PC-9 (cell line): ENCODE data around the gene MTPN. TPM values are rescaled to one million over a fixed set of nuclear protein-coding genes. Genes with fewer than 3 reads are reported as not detected.

Experiments used
- BruUV-seq: library from RNA; stranded (reverse); fragments of 400-500 nt; replicated peaks from 2 replicates; lab custom pipeline; 2021; lab: Mats Ljungman, UMichigan
- CTCF ChIA-PET: fragments of 300-600 bp; sonication (Branson Sonifier 250); formaldehyde crosslinking; loops from one replicate; lab custom pipeline; 2022; ENCODE audit warnings: antibody characterized with exemption; lab: Charles Lee
- POLR2A ChIA-PET: fragments of 300-600 bp; sonication (Branson Sonifier 250); formaldehyde crosslinking; loops from one replicate; lab custom pipeline; 2022; ENCODE audit warnings: antibody characterized with exemption; ENCODE audit not compliant: unreplicated experiment; lab: Charles Lee
- DNase-seq, 2 experiments: peaks; one replicate each; pipeline versions ENCODE4 v3.0.0 to v3.0.0-alpha.2; 2015 to 2022; ENCODE audit warnings: mixed read lengths in 1 of 2
- H2AFZ ChIP-seq: fragments of 200-600 bp; sonication (generic); 2 replicates; pipeline ENCODE4 v1.8.1; 2017; ENCODE audit warnings: antibody characterized with exemption
- H3F3A ChIP-seq: fragments of 200-600 bp; sonication (generic); 2 replicates; pipeline ENCODE4 v1.8.1; 2017; ENCODE audit warnings: antibody characterized with exemption, mild to moderate bottlenecking, low read depth; ENCODE audit not compliant: insufficient read depth
- H3K27ac ChIP-seq: fragments of 200-600 bp; sonication (generic); 2 replicates; pipeline ENCODE4 v1.6.1; 2016; ENCODE audit warnings: mixed run types
- H3K27me3 ChIP-seq: fragments of 200-600 bp; sonication (generic); 2 replicates; pipeline ENCODE4 v1.6.1; 2016; ENCODE audit warnings: low read depth, mixed run types; ENCODE audit not compliant: insufficient read depth
- H3K36me3 ChIP-seq: fragments of 200-600 bp; sonication (generic); 2 replicates; pipeline ENCODE4 v1.6.1; 2016; ENCODE audit warnings: low read depth, mixed run types
- H3K4me1 ChIP-seq: fragments of 200-600 bp; sonication (generic); replicated peaks from 2 replicates; pipeline ENCODE4 v1.6.1; 2016; ENCODE audit warnings: mixed run types; ENCODE audit not compliant: insufficient read depth
- H3K4me2 ChIP-seq: fragments of 200-600 bp; sonication (generic); 2 replicates; pipeline ENCODE4 v1.6.1; 2017; ENCODE audit warnings: mixed run types
- H3K4me3 ChIP-seq: fragments of 200-600 bp; sonication (generic); 2 replicates; pipeline ENCODE4 v1.6.1; 2016; ENCODE audit warnings: mixed run types
- H3K79me2 ChIP-seq: fragments of 200-600 bp; sonication (generic); 2 replicates; pipeline ENCODE4 v1.6.1; 2017; ENCODE audit warnings: low read depth, mixed run types
- H3K9me2 ChIP-seq: fragments of 200-600 bp; sonication (generic); 2 replicates; pipeline ENCODE4 v1.8.1; 2017; ENCODE audit warnings: mild to moderate bottlenecking; ENCODE audit not compliant: insufficient read depth
- H3K9me3 ChIP-seq: fragments of 200-600 bp; sonication (generic); 2 replicates; pipeline ENCODE4 v1.8.1; 2016; ENCODE audit warnings: low read depth; ENCODE audit not compliant: insufficient read depth
- H4K20me1 ChIP-seq: fragments of 200-600 bp; sonication (generic); 2 replicates; pipeline ENCODE4 v1.8.1; 2017; ENCODE audit not compliant: insufficient read depth
- EZH2 ChIP-seq: fragments of 200-600 bp; sonication (generic); IDR thresholded peaks from 2 replicates; pipeline ENCODE4 v1.8.0; 2017; ENCODE audit warnings: antibody characterized with exemption, low read depth
- intact Hi-C: fragments of 100-400 bp; cut with micrococcal nuclease; formaldehyde crosslinking; loops from one replicate; pipeline ENCODE4 v1.10.0; 2022; ENCODE audit not compliant: unreplicated experiment
- total RNA-seq: library from RNA; stranded (reverse); gene quantifications from 2 replicates; pipeline ENCODE4 v1.2.3, GENCODE V29; 2021
- TF ChIP-seq, protein P1 (sequence below): fragments of 200-600 bp; sonication (generic); conservative IDR thresholded peaks from 2 replicates; pipeline ENCODE4 v1.6.1; 2017; ENCODE audit warnings: mixed run types, antibody characterized with exemption, mild to moderate bottlenecking, moderate library complexity

Gene MTPN
- total RNA-seq, 1 experiment from 2014 or later: 212 TPM

DNA sequence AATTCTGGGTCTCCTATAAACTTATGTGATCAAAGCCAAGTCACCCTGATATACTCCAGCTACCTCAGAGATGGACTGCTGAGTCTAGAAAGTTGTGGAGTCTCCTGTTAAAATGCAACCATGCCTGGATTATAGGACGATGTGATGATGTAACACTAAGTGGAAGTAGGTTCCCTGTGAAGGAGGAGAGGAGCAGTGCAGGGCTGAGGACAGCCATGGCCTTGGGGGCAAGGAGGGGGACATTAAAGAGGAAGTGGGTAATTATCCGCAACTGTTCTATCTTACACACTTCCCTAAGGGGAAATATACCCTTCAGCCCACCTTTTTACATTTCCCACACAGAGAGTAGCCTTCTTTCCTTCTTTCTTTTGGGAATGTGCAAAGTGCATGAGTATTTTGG is 63.8 kb downstream of the MTPN start:
- Histone ChIP-seq H3K4me1 (peaks cover 7% of the 10 kb centered on the region; the same call in 1 of the 2 replicates), H3K27me3 (no peaks in the 10 kb centered on the region), H4K20me1 (no peaks in the 10 kb centered on the region), H2AFZ (no peak overlapping the region), H3K79me2 (no peaks in the 10 kb centered on the region), H3K9me2 (no peaks in the 10 kb centered on the region), H3F3A (no peaks in the 10 kb centered on the region), H3K36me3 (no peaks in the 10 kb centered on the region), H3K27ac (no peak overlapping the region), H3K9me3 (no peaks in the 10 kb centered on the region), H3K4me2 (no peak overlapping the region), H3K4me3 (no peak overlapping the region)
- no TSS peak for BruUV-seq
- ChIA-PET POLR2A (no interaction called here), CTCF (no interaction called here)
- intact Hi-C loops: no loop called here
- DNase-seq: no peak
- TF ChIP-seq EZH2: no peak
- TF ChIP-seq, protein P1, sequence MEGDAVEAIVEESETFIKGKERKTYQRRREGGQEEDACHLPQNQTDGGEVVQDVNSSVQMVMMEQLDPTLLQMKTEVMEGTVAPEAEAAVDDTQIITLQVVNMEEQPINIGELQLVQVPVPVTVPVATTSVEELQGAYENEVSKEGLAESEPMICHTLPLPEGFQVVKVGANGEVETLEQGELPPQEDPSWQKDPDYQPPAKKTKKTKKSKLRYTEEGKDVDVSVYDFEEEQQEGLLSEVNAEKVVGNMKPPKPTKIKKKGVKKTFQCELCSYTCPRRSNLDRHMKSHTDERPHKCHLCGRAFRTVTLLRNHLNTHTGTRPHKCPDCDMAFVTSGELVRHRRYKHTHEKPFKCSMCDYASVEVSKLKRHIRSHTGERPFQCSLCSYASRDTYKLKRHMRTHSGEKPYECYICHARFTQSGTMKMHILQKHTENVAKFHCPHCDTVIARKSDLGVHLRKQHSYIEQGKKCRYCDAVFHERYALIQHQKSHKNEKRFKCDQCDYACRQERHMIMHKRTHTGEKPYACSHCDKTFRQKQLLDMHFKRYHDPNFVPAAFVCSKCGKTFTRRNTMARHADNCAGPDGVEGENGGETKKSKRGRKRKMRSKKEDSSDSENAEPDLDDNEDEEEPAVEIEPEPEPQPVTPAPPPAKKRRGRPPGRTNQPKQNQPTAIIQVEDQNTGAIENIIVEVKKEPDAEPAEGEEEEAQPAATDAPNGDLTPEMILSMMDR: no peak

DNA sequence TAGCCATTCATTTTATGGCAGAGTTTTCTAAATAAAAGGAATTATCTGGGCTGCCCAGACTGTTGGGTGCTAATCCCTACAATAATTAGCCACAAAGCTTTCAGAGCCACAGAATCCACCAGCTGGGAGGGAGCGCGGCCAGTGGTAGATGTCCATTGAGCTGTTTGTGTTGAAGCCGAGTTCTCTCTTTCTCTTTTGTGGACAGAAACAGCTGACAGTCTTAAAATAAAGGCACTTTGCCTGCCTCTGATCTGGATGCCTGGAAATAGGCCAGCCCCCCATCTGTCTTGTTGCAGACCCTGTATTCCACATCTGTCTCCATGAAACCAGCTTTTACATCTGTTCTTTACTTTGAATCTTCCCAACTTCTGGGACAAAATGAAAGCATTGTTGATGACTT is 66.1 kb downstream of the MTPN start:
- BruUV-seq: no TSS peak
- POLR2A ChIA-PET: no interaction called here

DNA sequence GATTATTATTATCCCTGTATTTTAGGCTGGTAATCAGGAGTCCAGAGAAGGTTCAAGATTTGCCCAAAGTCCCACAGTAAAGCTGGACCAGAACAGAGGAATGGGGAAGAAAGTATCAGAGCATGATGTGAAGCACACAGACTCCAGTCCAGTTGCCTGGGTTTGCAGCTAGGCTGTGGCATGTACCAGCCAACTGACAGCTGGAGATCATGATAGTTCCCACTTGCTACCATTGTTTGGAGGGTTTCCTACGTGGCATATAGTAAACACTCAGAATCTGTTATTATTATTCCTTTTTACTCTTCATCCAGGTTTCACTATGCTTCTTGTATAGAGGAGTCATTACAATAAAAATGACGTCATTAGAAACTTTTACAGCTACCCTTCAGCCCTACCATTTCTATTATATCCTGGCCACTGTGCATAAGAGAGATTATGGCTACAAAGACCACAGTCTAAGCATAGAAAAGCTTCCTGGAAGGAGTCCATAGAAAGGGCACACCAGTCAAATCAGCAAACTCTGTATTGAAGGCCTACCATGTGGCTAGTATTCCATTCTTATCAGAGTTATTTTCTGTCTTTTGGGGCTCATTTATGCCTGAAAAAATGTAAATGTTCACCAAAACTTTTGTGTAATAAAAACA is 66.6 kb downstream of the MTPN start:
- no TSS peak for BruUV-seq
- H3K27ac ChIP-seq: no peak overlapping the region
- no peak overlapping the region for H3K4me2 ChIP-seq
- POLR2A ChIA-PET: no interaction called here
- no peak for DNase-seq
- CTCF ChIA-PET: interaction anchor here (0.6 kb wide), 1 partner anchor 524 kb away, joined by 3 read pairs; no protein-coding TSS in a partner anchor
- no peaks in the 10 kb centered on the region for H3F3A ChIP-seq
- no peaks in the 10 kb centered on the region for H3K36me3 ChIP-seq
- H3K4me3 ChIP-seq: no peak overlapping the region
- no peaks in the 10 kb centered on the region for H3K9me2 ChIP-seq
- no peak overlapping the region for H2AFZ ChIP-seq
- intact Hi-C loops: no loop called here
- no peak for TF ChIP-seq EZH2
- TF ChIP-seq, protein P1: no peak
- no peaks in the 10 kb centered on the region for H3K79me2 ChIP-seq
- no peaks in the 10 kb centered on the region for H3K9me3 ChIP-seq
- H4K20me1 ChIP-seq: no peaks in the 10 kb centered on the region
- peaks cover 7% of the 10 kb centered on the region; the same call in 1 of the 2 replicates for H3K4me1 ChIP-seq
- H3K27me3 ChIP-seq: no peaks in the 10 kb centered on the region

More for the DNA sequence above, 66.1 kb downstream of the MTPN start:
- H3K36me3 ChIP-seq: no peaks in the 10 kb centered on the region
- H3K4me3 ChIP-seq: no peak overlapping the region
- no peaks in the 10 kb centered on the region for H3K9me3 ChIP-seq
- H3K27me3 ChIP-seq: no peaks in the 10 kb centered on the region
- no peak for DNase-seq
- H2AFZ ChIP-seq: no peak overlapping the region
- no peaks in the 10 kb centered on the region for H3F3A ChIP-seq
- H4K20me1 ChIP-seq: no peaks in the 10 kb centered on the region
- no peak for TF ChIP-seq EZH2
- TF ChIP-seq, protein P1: no peak
- no peaks in the 10 kb centered on the region for H3K79me2 ChIP-seq
- no peak overlapping the region for H3K27ac ChIP-seq
- intact Hi-C loops: no loop called here
- no peaks in the 10 kb centered on the region for H3K9me2 ChIP-seq
- H3K4me1 ChIP-seq: peaks cover 7% of the 10 kb centered on the region; the same call in 1 of the 2 replicates
- CTCF ChIA-PET: no interaction called here
- no peak overlapping the region for H3K4me2 ChIP-seq
